ENCODE data around the gene ELF5.

The ELF5 gene

DNA sequence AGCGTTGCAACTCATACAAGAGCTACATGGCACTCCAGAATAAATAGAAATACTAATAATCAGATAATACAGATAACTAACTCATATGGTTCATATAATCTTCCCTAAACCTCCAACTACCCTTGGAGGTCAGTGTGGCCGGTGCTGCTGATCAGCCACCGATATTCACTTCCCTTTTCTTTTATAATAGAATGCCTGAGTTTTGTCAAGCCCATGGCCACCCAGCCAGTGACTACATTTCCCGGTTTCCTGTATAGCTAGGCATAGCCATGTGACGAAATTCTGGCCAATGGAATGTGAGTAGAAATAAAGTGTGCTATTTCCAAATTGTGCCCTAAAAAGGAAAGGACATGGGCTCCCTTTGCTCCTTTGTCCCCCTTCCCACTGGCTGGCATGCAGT lies 80.8 kb downstream of the ELF5 start:
- H3K9ac ChIP-seq (ENCODE audit: insufficient read length, low read depth): no peak overlapping the region
- H3K9me3 ChIP-seq (ENCODE audit: insufficient read depth, low read length): no peaks in the 10 kb centered on the region
- no peaks in the 10 kb centered on the region for H3K4me1 ChIP-seq (ENCODE audit: insufficient read depth, insufficient read length)
- H3K4me3 ChIP-seq (ENCODE audit: insufficient read length, low read depth): no peak overlapping the region
- no peaks in the 10 kb centered on the region for H3K27me3 ChIP-seq (ENCODE audit: insufficient read depth, insufficient read length)
- TF ChIP-seq ZNF274 (IDR thresholded peaks at IDR 0.05; ENCODE audit: low read depth, low read length) (no peak), YY1 (IDR thresholded peaks at IDR 0.05; ENCODE audit: insufficient read depth, insufficient read length) (no peak), SUZ12 (IDR thresholded peaks at IDR 0.05; ENCODE audit: extremely low read depth, insufficient read depth, insufficient read length) (no peak)
- no peaks in the 10 kb centered on the region for H3K36me3 ChIP-seq (ENCODE audit: insufficient read depth, insufficient read length, low read length)
- no peak for DNase-seq (ENCODE audit: low read depth, low spot score)

DNA sequence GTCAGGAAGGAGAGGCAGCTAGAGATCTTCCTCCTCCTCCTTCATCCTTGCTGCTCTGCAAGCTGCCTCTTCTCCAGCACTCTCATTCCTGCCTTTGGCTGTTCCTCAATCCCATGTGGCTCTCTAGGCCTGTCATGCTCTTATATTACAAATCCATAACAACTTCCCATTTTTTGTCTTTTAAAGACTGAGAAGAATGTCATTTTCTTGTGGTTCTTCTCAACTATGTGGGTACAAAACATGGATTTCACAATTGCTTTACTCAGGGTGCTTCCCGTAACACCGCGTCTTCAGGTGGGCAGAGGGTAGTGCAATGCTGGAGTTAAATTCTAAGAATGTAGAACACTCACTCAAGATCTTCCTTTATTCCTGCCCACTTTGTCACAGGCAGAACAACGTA lies 81.6 kb downstream of the ELF5 start:
- no peak for DNase-seq (ENCODE audit: low read depth, low spot score)
- H3K36me3 ChIP-seq (ENCODE audit: insufficient read depth, insufficient read length, low read length): no peaks in the 10 kb centered on the region
- no peak overlapping the region for H3K4me3 ChIP-seq (ENCODE audit: insufficient read length, low read depth)
- TF ChIP-seq SUZ12 (IDR thresholded peaks at IDR 0.05; ENCODE audit: extremely low read depth, insufficient read depth, insufficient read length) (no peak), ZNF274 (IDR thresholded peaks at IDR 0.05; ENCODE audit: low read depth, low read length) (no peak), YY1 (IDR thresholded peaks at IDR 0.05; ENCODE audit: insufficient read depth, insufficient read length) (no peak)
- H3K4me1 ChIP-seq (ENCODE audit: insufficient read depth, insufficient read length): no peaks in the 10 kb centered on the region
- H3K9ac ChIP-seq (ENCODE audit: insufficient read length, low read depth): no peak overlapping the region
- no peaks in the 10 kb centered on the region for H3K9me3 ChIP-seq (ENCODE audit: insufficient read depth, low read length)
- no peaks in the 10 kb centered on the region for H3K27me3 ChIP-seq (ENCODE audit: insufficient read depth, insufficient read length)

All from NT2/D1 (cell line).